H9 (cell line): Measurements from ENCODE around the gene CADPS. TPM values are rescaled to one million over a fixed set of nuclear protein-coding genes. Genes with fewer than 3 reads are reported as not detected.

Source experiments
- DNase-seq: peaks from one replicate; pipeline ENCODE4 v3.0.0-alpha.2; 2017
- H2AFZ ChIP-seq: one replicate; pipeline ENCODE4 v1.6.1; 2013; ENCODE audit warnings: mild to moderate bottlenecking, low read length, control low read depth, moderate library complexity
- H2AK5ac ChIP-seq: 2 replicates; pipeline ENCODE4 v1.6.1; 2013; ENCODE audit warnings: low read length, control low read depth, mixed read lengths; ENCODE audit not compliant: insufficient read length
- H2BK120ac ChIP-seq: one replicate; pipeline ENCODE4 v1.6.1; 2013; ENCODE audit warnings: low read depth, mild to moderate bottlenecking, low read length, control low read depth, inconsistent platforms; ENCODE audit not compliant: poor library complexity, severe bottlenecking
- H2BK12ac ChIP-seq: 2 replicates; pipeline ENCODE4 v1.6.1; 2013; ENCODE audit warnings: low read length, control low read depth, mixed read lengths, low read depth; ENCODE audit not compliant: insufficient read length
- H2BK15ac ChIP-seq: 2 replicates; pipeline ENCODE4 v1.6.1; 2013; ENCODE audit warnings: low read depth, low read length, control low read depth
- H2BK20ac ChIP-seq: one replicate; pipeline ENCODE4 v1.6.1; 2013; ENCODE audit warnings: low read depth, mild to moderate bottlenecking, low read length, control low read depth, inconsistent platforms; ENCODE audit not compliant: poor library complexity, severe bottlenecking
- H2BK5ac ChIP-seq: 2 replicates; pipeline ENCODE4 v1.6.1; 2013; ENCODE audit warnings: low read length, control low read depth, mixed read lengths; ENCODE audit not compliant: insufficient read length
- H3K14ac ChIP-seq: 2 replicates; pipeline ENCODE4 v1.6.1; 2013; ENCODE audit warnings: low read length, control low read depth; ENCODE audit not compliant: insufficient read depth
- H3K18ac ChIP-seq: 2 replicates; pipeline ENCODE4 v1.6.1; 2013; ENCODE audit warnings: low read depth, mild to moderate bottlenecking, mixed read lengths, low read length, control low read depth; ENCODE audit not compliant: insufficient read length
- H3K23ac ChIP-seq: 2 replicates; pipeline ENCODE4 v1.6.1; 2013; ENCODE audit warnings: low read length, control low read depth, mixed read lengths, low read depth; ENCODE audit not compliant: insufficient read length
- H3K23me2 ChIP-seq: 2 replicates; pipeline ENCODE4 v1.6.1; 2013; ENCODE audit warnings: low read depth, mild to moderate bottlenecking, mixed read lengths, low read length, control low read depth; ENCODE audit not compliant: insufficient read length, poor library complexity, severe bottlenecking
- H3K27ac ChIP-seq: 2 replicates; pipeline ENCODE4 v1.5.1; 2013; ENCODE audit warnings: low read length, control low read depth, mixed read lengths, low read depth; ENCODE audit not compliant: insufficient read length
- H3K27me3 ChIP-seq: 2 replicates; pipeline ENCODE4 v1.6.1; 2013; ENCODE audit warnings: low read length, control low read depth, inconsistent platforms; ENCODE audit not compliant: insufficient read depth
- H3K4ac ChIP-seq: 2 replicates; pipeline ENCODE4 v1.6.1; 2013; ENCODE audit warnings: low read depth, mild to moderate bottlenecking, control low read depth, inconsistent platforms, low read length, moderate library complexity
- H3K4me1 ChIP-seq: 2 replicates; pipeline ENCODE4 v1.6.1; 2013; ENCODE audit warnings: low read length, control low read depth, inconsistent platforms; ENCODE audit not compliant: insufficient read depth
- H3K4me2 ChIP-seq: 2 replicates; pipeline ENCODE4 v1.6.1; 2013; ENCODE audit warnings: low read length, control low read depth, mixed read lengths; ENCODE audit not compliant: insufficient read length, insufficient read depth
- H3K56ac ChIP-seq: 2 replicates; pipeline ENCODE4 v1.6.1; 2013; ENCODE audit warnings: low read depth, mild to moderate bottlenecking, mixed read lengths, low read length, control low read depth; ENCODE audit not compliant: insufficient read length
- H3K79me1 ChIP-seq: 2 replicates; pipeline ENCODE4 v1.6.1; 2013; ENCODE audit warnings: low read depth, mild to moderate bottlenecking, moderate library complexity, low read length, control low read depth, inconsistent platforms; ENCODE audit not compliant: insufficient read depth, poor library complexity, severe bottlenecking
- H3K79me2 ChIP-seq: 2 replicates; pipeline ENCODE4 v1.6.1; 2013; ENCODE audit warnings: low read length, control low read depth, inconsistent platforms; ENCODE audit not compliant: insufficient read depth
- H3K9ac ChIP-seq: 2 replicates; pipeline ENCODE4 v1.6.1; 2013; ENCODE audit warnings: low read length, control low read depth, mixed read lengths; ENCODE audit not compliant: insufficient read length; ENCODE audit errors: extremely low read depth
- H3K9me3 ChIP-seq: one replicate; pipeline ENCODE4 v1.6.1; 2013; ENCODE audit warnings: low read depth, low read length, inconsistent platforms; ENCODE audit not compliant: control insufficient read depth
- H3T11ph ChIP-seq: one replicate; pipeline ENCODE4 v1.6.1; 2013; ENCODE audit warnings: mild to moderate bottlenecking, low read length, control low read depth, inconsistent platforms
- H4K20me1 ChIP-seq: one replicate; pipeline ENCODE4 v1.6.1; 2013; ENCODE audit not compliant: control insufficient read depth, insufficient read length, insufficient read depth
- H4K5ac ChIP-seq: 2 replicates; pipeline ENCODE4 v1.6.1; 2013; ENCODE audit warnings: low read depth, mild to moderate bottlenecking, mixed read lengths, low read length, control low read depth; ENCODE audit not compliant: insufficient read length
- H4K8ac ChIP-seq: replicated peaks from 2 replicates; pipeline ENCODE4 v1.6.1; 2013; ENCODE audit warnings: low read length, control low read depth, mixed read lengths, low read depth; ENCODE audit not compliant: insufficient read length
- H4K91ac ChIP-seq: 2 replicates; pipeline ENCODE4 v1.6.1; 2013; ENCODE audit warnings: low read depth, mild to moderate bottlenecking, moderate library complexity, mixed read lengths, low read length, control low read depth; ENCODE audit not compliant: insufficient read length
- H3K27ac Mint-ChIP-seq, 3 experiments: 2 replicates in 2 of 3; 3 replicates in 1 of 3; pipeline ENCODE4 v1.8.0; 2020 to 2021; ENCODE audit warnings: mixed read lengths in 3 of 3, mild to moderate bottlenecking in 1 of 3, moderate library complexity in 1 of 3
- H3K27me3 Mint-ChIP-seq: 2 replicates; pipeline ENCODE4 v1.8.0; 2021; ENCODE audit warnings: low read depth, mild to moderate bottlenecking, moderate library complexity, mixed read lengths
- H3K36me3 Mint-ChIP-seq, 3 experiments: 2 replicates in 2 of 3; 3 replicates in 1 of 3; pipeline ENCODE4 v1.8.0; 2020 to 2021; ENCODE audit warnings: low read depth in 3 of 3, mixed read lengths in 3 of 3; ENCODE audit not compliant: insufficient read depth in 1 of 3
- H3K4me1 Mint-ChIP-seq, 2 experiments: 2 replicates each; pipeline ENCODE4 v1.8.0; 2020; ENCODE audit warnings: mixed read lengths in 2 of 2
- H3K4me3 Mint-ChIP-seq, 2 experiments: 2 replicates in 1 of 2; 3 replicates in 1 of 2; pipeline ENCODE4 v1.8.0; 2020 to 2021; ENCODE audit warnings: mild to moderate bottlenecking in 2 of 2, mixed read lengths in 2 of 2, moderate library complexity in 1 of 2
- H3K9me3 Mint-ChIP-seq, 2 experiments: 2 replicates in 1 of 2; 3 replicates in 1 of 2; pipeline ENCODE4 v1.8.0; 2020; ENCODE audit warnings: mild to moderate bottlenecking in 2 of 2, mixed read lengths in 2 of 2, moderate library complexity in 1 of 2
- CTCF ChIP-seq: fragments of 200-600 bp; sonication (generic); conservative IDR thresholded peaks from 3 replicates; pipeline ENCODE4 v1.8.0; 2021; ENCODE audit warnings: antibody characterized with exemption, mild to moderate bottlenecking
- WGBS: extraction: QIAGEN DNeasy Blood & Tissue Kit; methylation state at CpG from one replicate; pipeline ENCODE4 v1.1.7; 2013; ENCODE audit warnings: missing lambda C conversion rate, low lambda C conversion rate, mixed read lengths; ENCODE audit not compliant: insufficient read length; ENCODE audit errors: extremely low coverage; 5-methylcytosine and 5-hydroxymethylcytosine counted together
- total RNA-seq: library from RNA; stranded (reverse); gene quantifications from 2 replicates; pipeline ENCODE4 v1.2.1, GENCODE V29; 2021

CADPS gene
- total RNA-seq, 1 experiment from 2014 or later, result 6.6 TPM

GRCh38 chr3:62888180-62888579 lies 13.0 kb upstream of the CADPS start:
- no CpG with 5 or more reads among the region's 3 CpGs for WGBS
- Histone ChIP-seq H4K8ac (no peak overlapping the region), H3K4me2 (peak overlapping the region; percentile 5), H3K23ac (no peak overlapping the region), H3K18ac (no peak overlapping the region), H3K9ac (no peak overlapping the region), H2BK20ac (no peak overlapping the region), H4K5ac (no peak overlapping the region), H2AFZ (peak overlapping the region; percentile 92), H3K4ac (no peak overlapping the region), H3K27me3 (no peaks in the 10 kb centered on the region), H2BK12ac (no peak overlapping the region), H3K79me1 (no peaks in the 10 kb centered on the region), H3K4me1 (peaks cover 7% of the 10 kb centered on the region; the same call in 1 of the 2 replicates), H3K79me2 (no peaks in the 10 kb centered on the region), H4K20me1 (no peaks in the 10 kb centered on the region), H3K23me2 (no peaks in the 10 kb centered on the region), H2BK5ac (no peak overlapping the region), H3K9me3 (no peaks in the 10 kb centered on the region), H3T11ph (no peak overlapping the region), H3K14ac (no peak overlapping the region), H4K91ac (no peak overlapping the region), H2BK15ac (no peak overlapping the region), H2AK5ac (no peak overlapping the region), H3K56ac (no peak overlapping the region), H2BK120ac (no peak overlapping the region), H3K27ac (no peak overlapping the region)
- DNase-seq, result peak; percentile 57
- TF ChIP-seq CTCF, result no peak
- Mint-ChIP-seq H3K27ac (no peak overlapping the region; a peak in 1 of 7 replicates), H3K4me3 (no peak overlapping the region), H3K36me3 (no peaks in the 10 kb centered on the region), H3K27me3 (no peaks in the 10 kb centered on the region), H3K9me3 (no peaks in the 10 kb centered on the region), H3K4me1 (peaks cover 44 to 56% of the 10 kb centered on the region in 2 experiments)
